KBM-7 (cell line): ENCODE data around the gene AAMP.
A peak's percentile ranks its signal among the peaks of the same experiment; 100 is the strongest.
"Not testable (repeated sequence)": the region's sequence is repeated elsewhere in the genome, so short reads cannot be mapped to it uniquely, and the experiment has no call there.

Source experiments
- DNase-seq: peaks from one replicate; pipeline ENCODE4 v3.0.0-alpha.2; 2015
- in situ Hi-C: fragments of 300-500 bp; cut with MboI; formaldehyde crosslinking; loops from 2 replicates; pipeline ENCODE4 v1.14.3; 2020; ENCODE audit warnings: low sequenced_read_pairs, low pct_unique_long_range_greater_than_20kb, mixed read lengths

AAMP gene

GRCh38 chr2:218269900-218270720 lies at the start of gene AAMP, which contains the start of gene PNKD:
TSS of gene AAMP (minus strand) at chr2:218270137. CDS start at chr2:218270086, 51 bp downstream.
TSS of gene PNKD (plus strand) at chr2:218270519. CDS start at chr2:218270536, 17 bp downstream.
- DNase-seq: peak; percentile 100
- in situ Hi-C loops: no loop called here

GRCh38 chr2:218318241-218318640 lies 48.3 kb upstream of the AAMP start:
- in situ Hi-C loops: no loop called here
- no peak for DNase-seq

- DNase-seq: no peak
- in situ Hi-C loops: no loop called here
Observed at GRCh38 chr2:218317835-218318234, 47.9 kb upstream of the AAMP start.

GRCh38 chr2:218317303-218317630 lies 47.3 kb upstream of the AAMP start:
- DNase-seq: no peak
- in situ Hi-C loops: no loop called here

- in situ Hi-C loops: no loop called here
- no peak for DNase-seq
Observed at GRCh38 chr2:218315397-218315796, 45.5 kb upstream of the AAMP start.

GRCh38 chr2:218314764-218315163 lies 44.8 kb upstream of the AAMP start:
- in situ Hi-C loops, DNase-seq: not testable (repeated sequence)

- no peak for DNase-seq
- in situ Hi-C loops: no loop called here
Observed at GRCh38 chr2:218313356-218313755, 43.4 kb upstream of the AAMP start.

- in situ Hi-C loops: no loop called here
- DNase-seq: no peak
Observed at GRCh38 chr2:218312267-218312756, 42.4 kb upstream of the AAMP start.

- in situ Hi-C loops, DNase-seq: not testable (repeated sequence)
Observed at GRCh38 chr2:218311541-218312266, 41.8 kb upstream of the AAMP start.

- no peak for DNase-seq
- in situ Hi-C loops: no loop called here
Observed at GRCh38 chr2:218310853-218311540, 41.1 kb upstream of the AAMP start.

GRCh38 chr2:218307415-218308090 lies 37.6 kb upstream of the AAMP start:
- no peak for DNase-seq
- in situ Hi-C loops: no loop called here

- in situ Hi-C loops: no loop called here
- DNase-seq: no peak
Observed at GRCh38 chr2:218306184-218306920, 36.4 kb upstream of the AAMP start.

- in situ Hi-C loops: no loop called here
- no peak for DNase-seq
Observed at GRCh38 chr2:218305383-218305782, 35.4 kb upstream of the AAMP start.

- in situ Hi-C loops: no loop called here
- peak; percentile 95 for DNase-seq
Observed at GRCh38 chr2:218301176-218301819, 31.4 kb upstream of the AAMP start.

- no peak for DNase-seq
- in situ Hi-C loops: no loop called here
Observed at GRCh38 chr2:218300141-218300540, 30.2 kb upstream of the AAMP start.

- in situ Hi-C loops: loop anchor here (10.0 kb wide), 1 partner anchor 96 kb away; the partner anchor contains the start of gene CTDSP1
Observed at GRCh38 chr2:218298314-218298875, 28.5 kb upstream of the AAMP start.

GRCh38 chr2:218296847-218297246 lies 26.9 kb upstream of the AAMP start:
- no peak for DNase-seq
- in situ Hi-C loops: loop anchor here (10.0 kb wide), 1 partner anchor 98 kb away; the partner anchor contains the start of gene CTDSP1

More at GRCh38 chr2:218298314-218298875, 28.5 kb upstream of the AAMP start:
- no peak for DNase-seq
